Measurements from ENCODE around the gene MADD. TPM values are rescaled to one million over a fixed set of nuclear protein-coding genes. Genes with fewer than 3 reads are reported as not detected.

The MADD gene
- total and polyA plus RNA-seq, 2 experiments from 2014 or later, result 13.4 to 43.8 TPM

GRCh38 chr11:47306484-47306844 lies 36.5 kb downstream of the MADD start (continued):
- no peak for TF ChIP-seq ZNF114 (CRISPR knock-in tag; IDR thresholded peaks at IDR 0.05)
- TF ChIP-seq, protein P1, sequence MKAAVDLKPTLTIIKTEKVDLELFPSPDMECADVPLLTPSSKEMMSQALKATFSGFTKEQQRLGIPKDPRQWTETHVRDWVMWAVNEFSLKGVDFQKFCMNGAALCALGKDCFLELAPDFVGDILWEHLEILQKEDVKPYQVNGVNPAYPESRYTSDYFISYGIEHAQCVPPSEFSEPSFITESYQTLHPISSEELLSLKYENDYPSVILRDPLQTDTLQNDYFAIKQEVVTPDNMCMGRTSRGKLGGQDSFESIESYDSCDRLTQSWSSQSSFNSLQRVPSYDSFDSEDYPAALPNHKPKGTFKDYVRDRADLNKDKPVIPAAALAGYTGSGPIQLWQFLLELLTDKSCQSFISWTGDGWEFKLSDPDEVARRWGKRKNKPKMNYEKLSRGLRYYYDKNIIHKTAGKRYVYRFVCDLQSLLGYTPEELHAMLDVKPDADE (IDR thresholded peaks at IDR 0.05), result no peak
- no peak for TF ChIP-seq CREB1 (CRISPR knock-in tag; IDR thresholded peaks at IDR 0.05; ENCODE audit: low read depth)
- TF ChIP-seq ZNF331 (CRISPR knock-in tag; IDR thresholded peaks at IDR 0.05; ENCODE audit: low read depth), result no peak
- TF ChIP-seq REST (IDR thresholded peaks at IDR 0.05; ENCODE audit: unreplicated experiment), result no peak
- no peak for TF ChIP-seq JUNB (IDR thresholded peaks at IDR 0.05; ENCODE audit: unreplicated experiment)
- no peak for TF ChIP-seq EZH2 (IDR thresholded peaks at IDR 0.05; ENCODE audit: low read depth, unreplicated experiment)

DNA sequence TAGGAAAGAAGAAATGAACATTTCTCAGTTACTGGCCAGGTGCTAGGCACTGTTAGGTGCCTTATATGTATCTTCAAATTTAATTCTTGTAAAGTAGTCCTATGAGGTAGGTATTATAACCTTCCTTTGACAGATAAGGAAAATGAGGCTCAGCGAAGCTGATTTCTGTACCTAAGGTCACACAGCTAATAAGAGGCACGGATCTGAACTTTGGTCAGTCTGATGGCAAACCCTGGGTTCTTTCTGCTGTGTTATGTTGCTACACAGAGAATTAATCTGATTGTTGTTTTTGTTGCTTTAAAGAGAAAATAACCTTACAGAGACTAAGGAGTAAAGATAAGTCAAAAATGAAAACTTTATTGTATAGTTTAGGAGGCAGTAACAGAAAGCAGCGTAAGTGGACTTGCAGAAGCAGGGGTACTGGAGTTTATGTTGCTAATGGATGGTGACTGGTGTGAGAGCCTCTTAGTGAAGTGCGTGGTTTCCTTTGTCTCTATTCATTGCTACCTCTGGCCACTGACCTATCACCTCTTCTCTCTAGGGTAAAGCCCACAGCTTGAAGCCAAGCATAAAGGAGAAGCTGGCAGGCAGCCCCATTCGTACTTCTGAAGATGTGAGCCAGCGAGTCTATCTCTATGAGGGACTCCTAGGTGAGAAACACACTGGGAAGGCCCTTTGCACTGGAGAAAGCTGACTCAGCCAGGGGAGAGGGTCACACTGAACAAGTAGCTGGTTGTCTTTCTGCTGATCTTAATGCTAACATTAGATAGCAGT lies 38.3 kb downstream of the MADD start:
- no peaks in the 10 kb centered on the region; the same call in 1 of the 2 replicates for H3K79me2 ChIP-seq (replicated peaks; ENCODE audit: insufficient read depth)
- no peak for DNase-seq (ENCODE audit: low spot score)
- no peaks in the 10 kb centered on the region for H3K27me3 ChIP-seq (ENCODE audit: insufficient read depth)
- Mint-ChIP-seq H3K4me3 (no peak overlapping the region), H3K27me3 (ENCODE audit: insufficient read depth, low read depth, poor library complexity) (peaks cover 8% of the 10 kb centered on the region), H3K9me3 (peaks cover 2% of the 10 kb centered on the region; the same call in 1 of the 3 replicates), H3K4me1 (no peaks in the 10 kb centered on the region), H3K27ac (no peak overlapping the region), H3K36me3 (ENCODE audit: low read depth) (peaks cover 47% of the 10 kb centered on the region)
- 0 out of 2 replicates have a peak, but pooled peaks cover 3% of the 10 kb centered on the region for H3F3A ChIP-seq (replicated peaks; ENCODE audit: low read depth)
- no peaks in the 10 kb centered on the region for H3K4me1 ChIP-seq (ENCODE audit: insufficient read depth)
- H3K4me3 ChIP-seq, result no peak overlapping the region
- H3K9me2 ChIP-seq (ENCODE audit: insufficient read depth), result no peaks in the 10 kb centered on the region
- H2AFZ ChIP-seq, result no peak overlapping the region
- TF ChIP-seq ZNF331 (CRISPR knock-in tag; IDR thresholded peaks at IDR 0.05; ENCODE audit: low read depth) (no peak), ZNF462 (CRISPR knock-in tag; IDR thresholded peaks at IDR 0.05) (no peak), CREB1 (CRISPR knock-in tag; IDR thresholded peaks at IDR 0.05; ENCODE audit: low read depth) (no peak), NANOG (IDR thresholded peaks at IDR 0.05; ENCODE audit: borderline replicate concordance) (no peak)
- H3K27ac ChIP-seq (ENCODE audit: low read depth), result no peak overlapping the region
- peaks cover 30% of the 10 kb centered on the region; the same call in 1 of the 2 replicates for H3K36me3 ChIP-seq (ENCODE audit: insufficient read depth)
- peak; percentile 70 for ATAC-seq
- no peak overlapping the region for H3K4me2 ChIP-seq
- no peaks in the 10 kb centered on the region; the same call in none of the 2 replicates for H4K20me1 ChIP-seq (replicated peaks; ENCODE audit: insufficient read depth)

Measured in GM23338 (cell line).